Liver (tissue), 9 donors: Measurements from ENCODE around the gene STRIP2. TPM values are rescaled to one million over a fixed set of nuclear protein-coding genes. Genes with fewer than 3 reads are reported as not detected.

ENCODE experiments used
- DNase-seq: peaks from one replicate; pipeline ENCODE4 v3.0.0-alpha.2; 2017; ENCODE audit warnings: low spot score
- H3K27ac ChIP-seq, 2 donors: one replicate each; pipeline ENCODE4 v1.7.0; 2013; ENCODE audit warnings: inconsistent platforms in 2 of 2, low read length in 2 of 2, control low read depth in 1 of 2, low read depth in 1 of 2, mild to moderate bottlenecking in 1 of 2
- H3K27me3 ChIP-seq, 4 donors: one replicate each; pipeline versions ENCODE4 v1.6.1 to v1.7.0; 2013; ENCODE audit warnings: low read length in 3 of 4, inconsistent platforms in 1 of 4, mild to moderate bottlenecking in 1 of 4, moderate library complexity in 1 of 4; ENCODE audit not compliant: control insufficient read depth in 4 of 4, insufficient read depth in 4 of 4
- H3K36me3 ChIP-seq, 4 donors: one replicate each; pipeline versions ENCODE4 v1.6.1 to v1.7.0; 2013; ENCODE audit warnings: low read length in 3 of 4, mild to moderate bottlenecking in 3 of 4, low read depth in 1 of 4, moderate library complexity in 1 of 4; ENCODE audit not compliant: control insufficient read depth in 4 of 4, insufficient read depth in 3 of 4
- H3K4me1 ChIP-seq, 4 donors: one replicate each; pipeline versions ENCODE4 v1.6.1 to v1.7.0; 2013; ENCODE audit warnings: low read length in 3 of 4, mild to moderate bottlenecking in 3 of 4, moderate library complexity in 1 of 4; ENCODE audit not compliant: control insufficient read depth in 4 of 4, insufficient read depth in 4 of 4
- H3K4me3 ChIP-seq, 3 donors: one replicate each; pipeline versions ENCODE4 v1.6.1 to v1.7.0; 2013; ENCODE audit warnings: low read length in 3 of 3, control low read depth in 1 of 3, low read depth in 1 of 3, mild to moderate bottlenecking in 1 of 3
- H3K9ac ChIP-seq, 2 donors: one replicate each; pipeline ENCODE4 v1.7.0; 2013; ENCODE audit warnings: low read length in 2 of 2, mild to moderate bottlenecking in 2 of 2, moderate library complexity in 2 of 2, control low read depth in 1 of 2, low read depth in 1 of 2
- H3K9me3 ChIP-seq, 4 donors: one replicate each; pipeline versions ENCODE4 v1.6.1 to v1.7.0; 2013; ENCODE audit warnings: low read length in 3 of 4; ENCODE audit not compliant: control insufficient read depth in 4 of 4
- ATF3 ChIP-seq: IDR thresholded peaks from 2 replicates; pipeline ENCODE4 v1.6.1; 2016; ENCODE audit warnings: antibody characterized with exemption
- CTCF ChIP-seq: fragments of 150-350 bp; IDR thresholded peaks from 2 replicates; pipeline ENCODE4 v1.5.1; 2017; ENCODE audit warnings: improper control_type of control experiment, low read depth, low read length; ENCODE audit not compliant: missing input control
- FOXA1 ChIP-seq: IDR thresholded peaks from 2 replicates; pipeline ENCODE4 v1.6.1; 2016; ENCODE audit warnings: antibody characterized with exemption
- FOXA2 ChIP-seq: IDR thresholded peaks from 2 replicates; pipeline ENCODE4 v1.6.1; 2016; ENCODE audit warnings: antibody characterized with exemption
- GABPA ChIP-seq, 2 donors: IDR thresholded peaks in 1 of 2; conservative IDR thresholded peaks in 1 of 2; 2 replicates each; pipeline ENCODE4 v1.6.1; 2016; ENCODE audit warnings: antibody characterized with exemption in 2 of 2, mild to moderate bottlenecking in 1 of 2, moderate library complexity in 1 of 2
- JUND ChIP-seq, 2 donors: IDR thresholded peaks; 2 replicates each; pipeline ENCODE4 v1.6.1; 2016; ENCODE audit warnings: antibody characterized with exemption in 2 of 2
- MAX ChIP-seq: IDR thresholded peaks from 2 replicates; pipeline ENCODE4 v1.6.1; 2016; ENCODE audit warnings: antibody characterized with exemption
- NR2F2 ChIP-seq: IDR thresholded peaks from 2 replicates; pipeline ENCODE4 v1.6.1; 2016; ENCODE audit warnings: antibody characterized with exemption
- RAD21 ChIP-seq, 2 donors: IDR thresholded peaks; 2 replicates each; pipeline ENCODE4 v1.6.1; 2016; ENCODE audit warnings: antibody characterized with exemption in 2 of 2, mild to moderate bottlenecking in 2 of 2
- REST ChIP-seq: IDR thresholded peaks from 2 replicates; pipeline ENCODE4 v1.6.1; 2016; ENCODE audit warnings: antibody characterized with exemption, mild to moderate bottlenecking
- RXRA ChIP-seq, 2 donors: IDR thresholded peaks; 2 replicates each; pipeline ENCODE4 v1.6.1; 2017 to 2018; ENCODE audit warnings: antibody characterized with exemption in 2 of 2, mild to moderate bottlenecking in 1 of 2
- SP1 ChIP-seq: IDR thresholded peaks from 2 replicates; pipeline ENCODE4 v1.6.1; 2018; ENCODE audit warnings: antibody characterized with exemption, mild to moderate bottlenecking
- YY1 ChIP-seq: IDR thresholded peaks from 2 replicates; pipeline ENCODE4 v1.6.1; 2016; ENCODE audit warnings: antibody characterized with exemption, mild to moderate bottlenecking
- ZBTB33 ChIP-seq: IDR thresholded peaks from 2 replicates; pipeline ENCODE4 v1.6.1; 2016; ENCODE audit warnings: antibody characterized with exemption
- WGBS: extraction: QIAGEN DNeasy Blood & Tissue Kit; methylation state at CpG from one replicate; pipeline ENCODE4 v1.1.7; 2013; 5-methylcytosine and 5-hydroxymethylcytosine counted together
- polyA plus RNA-seq, 2 donors: library from polyadenylated mRNA; stranded (reverse) in 1 of 2; unstranded in 1 of 2; fragments of 200-250 nt in 1 of 2; fragments of >200 nt in 1 of 2; fragmentation: Nextera tagmentation in 1 of 2; extraction: Ambion mirVana in 1 of 2; gene quantifications; one replicate each; pipeline versions ENCODE4 v1.2.1 to v1.2.3, GENCODE V29; 2013 to 2015
- total RNA-seq, 2 donors: library from RNA; depleted of rRNA; stranded (reverse); fragments of >200 nt; gene quantifications; one replicate each; pipeline ENCODE4 v1.2.3, GENCODE V29; 2014
- donor health status: healthy.
- donor health status: healthy.
- donor health status: healthy.
- donor health status: healthy.
- donor health status: healthy.

STRIP2 gene
- total and polyA plus RNA-seq, 4 donors = 0.18 to 4.8 (median 0.35) TPM

- DNase-seq = no peak
- H3K27me3 ChIP-seq = no peaks in the 10 kb centered on the region
- no peak overlapping the region for H3K27ac ChIP-seq
- H3K4me3 ChIP-seq = no peak overlapping the region
- H3K36me3 ChIP-seq = no peaks in the 10 kb centered on the region
- H3K9ac ChIP-seq = no peak overlapping the region
- TF ChIP-seq RAD21 (IDR thresholded peaks at IDR 0.05) (no peak), SP1 (no peak), ZBTB33 (no peak), FOXA2 (no peak), CTCF (no peak), MAX (no peak), NR2F2 (no peak), REST (no peak), RXRA (IDR thresholded peaks at IDR 0.05) (no peak), GABPA (IDR thresholded peaks at IDR 0.05 in 1 of 2, conservative IDR thresholded peaks at IDR 0.05 in 1 of 2) (no peak)
- H3K4me1 ChIP-seq = no peaks in the 10 kb centered on the region
- no peaks in the 10 kb centered on the region for H3K9me3 ChIP-seq
- WGBS = 94% methylated on average over 4 of the region's 4 CpGs
These were observed 20.0 kb downstream of the STRIP2 start for GRCh38 chr7:129454249-129454551.

GRCh38 chr7:129456421-129456820, 22.2 kb downstream of the STRIP2 start:
- WGBS = 95% methylated on average over 10 of the region's 10 CpGs
- Histone ChIP-seq H3K9me3 (no peaks in the 10 kb centered on the region), H3K27ac (no peak overlapping the region), H3K27me3 (no peaks in the 10 kb centered on the region), H3K9ac (no peak overlapping the region), H3K4me3 (no peak overlapping the region), H3K36me3 (no peaks in the 10 kb centered on the region), H3K4me1 (no peaks in the 10 kb centered on the region)
- TF ChIP-seq GABPA (IDR thresholded peaks at IDR 0.05 in 1 of 2, conservative IDR thresholded peaks at IDR 0.05 in 1 of 2) (no peak), JUND (IDR thresholded peaks at IDR 0.05) (no peak), FOXA1 (no peak), YY1 (no peak), RAD21 (IDR thresholded peaks at IDR 0.05) (no peak), REST (no peak), ATF3 (no peak), CTCF (no peak)
- DNase-seq = no peak
